SK-N-MC (cell line): ENCODE data around the gene NUB1.

Experiments
- EZH2 ChIP-seq: fragments of 200-600 bp; sonication (generic); IDR thresholded peaks from one replicate; pipeline ENCODE4 v1.6.1; 2017; ENCODE audit warnings: antibody characterized with exemption
- FOXP2 ChIP-seq: optimal IDR thresholded peaks from 2 replicates; pipeline ENCODE3; 2011; ENCODE audit warnings: mild to moderate bottlenecking, moderate library complexity; ENCODE audit not compliant: insufficient read depth; ENCODE audit errors: extremely low read length, control extremely low read depth
- POLR2AphosphoS5 ChIP-seq: IDR thresholded peaks from 2 replicates; pipeline ENCODE4 v1.6.1; 2012; ENCODE audit warnings: mild to moderate bottlenecking, low read depth, low read length, borderline replicate concordance

- TF ChIP-seq POLR2AphosphoS5 = no peak
- no peak for TF ChIP-seq EZH2
- TF ChIP-seq FOXP2 = no peak
These were observed 50.4 kb downstream of the NUB1 start for GRCh38 chr7:151392002-151392401.
